ENCODE data around the gene NPAS3. TPM values are rescaled to one million over a fixed set of nuclear protein-coding genes. Genes with fewer than 3 reads are reported as not detected.

Gene NPAS3
- total and polyA plus RNA-seq, 2 of the 13 experiments (the other 11 are each of a cell fraction or from before 2014, with no cell fraction given): not detected

DNA sequence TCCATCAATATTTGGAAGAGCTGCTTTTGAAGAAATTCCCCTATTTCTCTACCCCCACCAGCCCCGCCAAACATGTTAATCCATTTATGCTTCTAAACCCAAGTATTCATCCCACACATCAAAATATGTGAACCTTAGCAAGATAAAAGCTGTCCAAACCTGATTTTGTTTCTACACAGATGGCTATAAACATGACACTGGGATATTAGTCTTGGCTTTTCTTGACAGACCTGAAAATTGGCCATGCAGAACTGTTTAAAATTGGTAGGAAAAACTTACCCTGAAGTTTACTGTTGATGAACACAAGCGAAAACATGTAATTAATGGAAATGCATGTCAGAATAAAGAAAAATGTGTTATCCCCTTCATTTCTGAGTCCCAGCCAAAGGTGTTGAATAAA, 642.2 kb downstream of the NPAS3 start:
- H3K4me2 ChIP-seq (ENCODE audit: low read depth, low read length): no peak overlapping the region
- DNase-seq (ENCODE audit: low spot score) (no peak), ATAC-seq (no peak), FAIRE-seq (no peak)
- H4K20me1 ChIP-seq (ENCODE audit: insufficient read depth, low read length): no peaks in the 10 kb centered on the region
- ChIA-PET CTCF (ENCODE audit: low intra/inter-chr PET ratio, low total read pairs) (no interaction called here), POLR2A (no interaction called here)
- H3K9me3 ChIP-seq (ENCODE audit: low read length): no peaks in the 10 kb centered on the region
- in situ Hi-C loops (cut with HindIII; ENCODE audit: extremely low pct_ligation_motif_present, low pct_unique_long_range_greater_than_20kb): no loop called here
- no peak overlapping the region for H3K9ac ChIP-seq (ENCODE audit: insufficient read depth, low read depth, low read length)
- no TSS peak for BruUV-seq (replicated peaks)
- no peaks in the 10 kb centered on the region for H3K4me1 ChIP-seq (ENCODE audit: insufficient read depth, low read length)
- H3K36me3 ChIP-seq (replicated peaks in 1 of 2; ENCODE audit: control insufficient read depth in 1 of 2, insufficient read depth in 2 of 2, low read length in 2 of 2): no peaks in the 10 kb centered on the region
- 25% methylated on average over 2 of the region's 2 CpGs for WGBS (ENCODE audit: low lambda C conversion rate)
- no peak overlapping the region for H3K27ac ChIP-seq (ENCODE audit: extremely low read length, insufficient read depth, low read length)
- H2AFZ ChIP-seq (ENCODE audit: low read length): no peak overlapping the region
- H3K79me2 ChIP-seq (ENCODE audit: insufficient read depth, low read length): no peaks in the 10 kb centered on the region
- H3K27me3 ChIP-seq (ENCODE audit: control insufficient read depth in 1 of 2, insufficient read depth in 2 of 2, low read length in 2 of 2): no peaks in the 10 kb centered on the region
- no peak overlapping the region for H3K4me3 ChIP-seq (replicated peaks in 1 of 3; ENCODE audit: insufficient read depth in 1 of 3, low read depth in 2 of 3, low read length in 3 of 3)
- intact Hi-C loops (cut with micrococcal nuclease; ENCODE audit: unreplicated experiment): no loop called here
- TF ChIP-seq ZSCAN21 (CRISPR knock-in tag; IDR thresholded peaks at IDR 0.05; ENCODE audit: borderline replicate concordance): no peak
- TF ChIP-seq RXRA (CRISPR knock-in tag; IDR thresholded peaks at IDR 0.05): no peak
- TF ChIP-seq ZBTB20 (CRISPR knock-in tag; IDR thresholded peaks at IDR 0.05; ENCODE audit: borderline replicate concordance, low read depth): no peak
- no peak for TF ChIP-seq XRCC5 (optimal IDR thresholded peaks at IDR 0.05; ENCODE audit: low read length)
- TF ChIP-seq CREM (IDR thresholded peaks at IDR 0.05): no peak
- TF ChIP-seq CREM (CRISPR knock-in tag; IDR thresholded peaks at IDR 0.05): no peak
- no peak for TF ChIP-seq EZH2 (conservative IDR thresholded peaks at IDR 0.05; ENCODE audit: low read depth, low read length)
- TF ChIP-seq CHD4 (IDR thresholded peaks at IDR 0.05; ENCODE audit: borderline replicate concordance, low read length): no peak
- no peak for TF ChIP-seq HOXA9 (CRISPR knock-in tag; IDR thresholded peaks at IDR 0.05; ENCODE audit: borderline replicate concordance)
- TF ChIP-seq NFE2L1 (CRISPR knock-in tag; IDR thresholded peaks at IDR 0.05; ENCODE audit: borderline replicate concordance): no peak
- no peak for TF ChIP-seq FOXM1 (CRISPR knock-in tag; IDR thresholded peaks at IDR 0.05)
- TF ChIP-seq, protein P1, sequence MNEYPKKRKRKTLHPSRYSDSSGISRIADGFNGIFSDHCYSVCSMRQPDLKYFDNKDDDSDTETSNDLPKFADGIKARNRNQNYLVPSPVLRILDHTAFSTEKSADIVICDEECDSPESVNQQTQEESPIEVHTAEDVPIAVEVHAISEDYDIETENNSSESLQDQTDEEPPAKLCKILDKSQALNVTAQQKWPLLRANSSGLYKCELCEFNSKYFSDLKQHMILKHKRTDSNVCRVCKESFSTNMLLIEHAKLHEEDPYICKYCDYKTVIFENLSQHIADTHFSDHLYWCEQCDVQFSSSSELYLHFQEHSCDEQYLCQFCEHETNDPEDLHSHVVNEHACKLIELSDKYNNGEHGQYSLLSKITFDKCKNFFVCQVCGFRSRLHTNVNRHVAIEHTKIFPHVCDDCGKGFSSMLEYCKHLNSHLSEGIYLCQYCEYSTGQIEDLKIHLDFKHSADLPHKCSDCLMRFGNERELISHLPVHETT (CRISPR knock-in tag; conservative IDR thresholded peaks at IDR 0.05): no peak
- no peak for TF ChIP-seq MTA3 (CRISPR knock-in tag; IDR thresholded peaks at IDR 0.05)
- TF ChIP-seq, protein P2, sequence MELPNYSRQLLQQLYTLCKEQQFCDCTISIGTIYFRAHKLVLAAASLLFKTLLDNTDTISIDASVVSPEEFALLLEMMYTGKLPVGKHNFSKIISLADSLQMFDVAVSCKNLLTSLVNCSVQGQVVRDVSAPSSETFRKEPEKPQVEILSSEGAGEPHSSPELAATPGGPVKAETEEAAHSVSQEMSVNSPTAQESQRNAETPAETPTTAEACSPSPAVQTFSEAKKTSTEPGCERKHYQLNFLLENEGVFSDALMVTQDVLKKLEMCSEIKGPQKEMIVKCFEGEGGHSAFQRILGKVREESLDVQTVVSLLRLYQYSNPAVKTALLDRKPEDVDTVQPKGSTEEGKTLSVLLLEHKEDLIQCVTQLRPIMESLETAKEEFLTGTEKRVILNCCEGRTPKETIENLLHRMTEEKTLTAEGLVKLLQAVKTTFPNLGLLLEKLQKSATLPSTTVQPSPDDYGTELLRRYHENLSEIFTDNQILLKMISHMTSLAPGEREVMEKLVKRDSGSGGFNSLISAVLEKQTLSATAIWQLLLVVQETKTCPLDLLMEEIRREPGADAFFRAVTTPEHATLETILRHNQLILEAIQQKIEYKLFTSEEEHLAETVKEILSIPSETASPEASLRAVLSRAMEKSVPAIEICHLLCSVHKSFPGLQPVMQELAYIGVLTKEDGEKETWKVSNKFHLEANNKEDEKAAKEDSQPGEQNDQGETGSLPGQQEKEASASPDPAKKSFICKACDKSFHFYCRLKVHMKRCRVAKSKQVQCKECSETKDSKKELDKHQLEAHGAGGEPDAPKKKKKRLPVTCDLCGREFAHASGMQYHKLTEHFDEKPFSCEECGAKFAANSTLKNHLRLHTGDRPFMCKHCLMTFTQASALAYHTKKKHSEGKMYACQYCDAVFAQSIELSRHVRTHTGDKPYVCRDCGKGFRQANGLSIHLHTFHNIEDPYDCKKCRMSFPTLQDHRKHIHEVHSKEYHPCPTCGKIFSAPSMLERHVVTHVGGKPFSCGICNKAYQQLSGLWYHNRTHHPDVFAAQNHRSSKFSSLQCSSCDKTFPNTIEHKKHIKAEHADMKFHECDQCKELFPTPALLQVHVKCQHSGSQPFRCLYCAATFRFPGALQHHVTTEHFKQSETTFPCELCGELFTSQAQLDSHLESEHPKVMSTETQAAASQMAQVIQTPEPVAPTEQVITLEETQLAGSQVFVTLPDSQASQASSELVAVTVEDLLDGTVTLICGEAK (IDR thresholded peaks at IDR 0.05): no peak
- TF ChIP-seq, protein P2 (CRISPR knock-in tag; IDR thresholded peaks at IDR 0.05): no peak
- no peak for TF ChIP-seq CAMTA2 (CRISPR knock-in tag; IDR thresholded peaks at IDR 0.05; ENCODE audit: borderline replicate concordance)
- TF ChIP-seq ATF5 (CRISPR knock-in tag; IDR thresholded peaks at IDR 0.05; ENCODE audit: low read depth): no peak

Measured in HepG2 (cell line).